Panc1 (cell line): ENCODE results near the gene MISP3.

Source experiments
- CTCF ChIP-seq: fragments of 450-650 bp; IDR thresholded peaks from 2 replicates; pipeline ENCODE4 v1.5.1; 2017; ENCODE audit warnings: mild to moderate bottlenecking
- POLR2AphosphoS5 ChIP-seq: IDR thresholded peaks from 2 replicates; pipeline ENCODE4 v1.6.1; 2012; ENCODE audit warnings: mild to moderate bottlenecking, low read depth, low read length, moderate library complexity
- TCF7L2 ChIP-seq: IDR thresholded peaks from 2 replicates; pipeline ENCODE4 v1.6.1; 2011; ENCODE audit warnings: mild to moderate bottlenecking, low read depth, low read length, inconsistent platforms
- TF ChIP-seq, protein P1 (sequence below), 2 experiments: IDR thresholded peaks; 2 replicates each; pipeline ENCODE4 v1.6.1; 2011 to 2012; ENCODE audit warnings: low read depth in 2 of 2, control low read depth in 1 of 2, low read length in 1 of 2, mild to moderate bottlenecking in 1 of 2, moderate library complexity in 1 of 2; ENCODE audit not compliant: insufficient read depth in 1 of 2

GRCh38 chr19:14059093-14059480 is 13.5 kb upstream of the MISP3 start:
- no peak; the same call in 1 of the 2 replicates for TF ChIP-seq CTCF
- TF ChIP-seq, protein P1, sequence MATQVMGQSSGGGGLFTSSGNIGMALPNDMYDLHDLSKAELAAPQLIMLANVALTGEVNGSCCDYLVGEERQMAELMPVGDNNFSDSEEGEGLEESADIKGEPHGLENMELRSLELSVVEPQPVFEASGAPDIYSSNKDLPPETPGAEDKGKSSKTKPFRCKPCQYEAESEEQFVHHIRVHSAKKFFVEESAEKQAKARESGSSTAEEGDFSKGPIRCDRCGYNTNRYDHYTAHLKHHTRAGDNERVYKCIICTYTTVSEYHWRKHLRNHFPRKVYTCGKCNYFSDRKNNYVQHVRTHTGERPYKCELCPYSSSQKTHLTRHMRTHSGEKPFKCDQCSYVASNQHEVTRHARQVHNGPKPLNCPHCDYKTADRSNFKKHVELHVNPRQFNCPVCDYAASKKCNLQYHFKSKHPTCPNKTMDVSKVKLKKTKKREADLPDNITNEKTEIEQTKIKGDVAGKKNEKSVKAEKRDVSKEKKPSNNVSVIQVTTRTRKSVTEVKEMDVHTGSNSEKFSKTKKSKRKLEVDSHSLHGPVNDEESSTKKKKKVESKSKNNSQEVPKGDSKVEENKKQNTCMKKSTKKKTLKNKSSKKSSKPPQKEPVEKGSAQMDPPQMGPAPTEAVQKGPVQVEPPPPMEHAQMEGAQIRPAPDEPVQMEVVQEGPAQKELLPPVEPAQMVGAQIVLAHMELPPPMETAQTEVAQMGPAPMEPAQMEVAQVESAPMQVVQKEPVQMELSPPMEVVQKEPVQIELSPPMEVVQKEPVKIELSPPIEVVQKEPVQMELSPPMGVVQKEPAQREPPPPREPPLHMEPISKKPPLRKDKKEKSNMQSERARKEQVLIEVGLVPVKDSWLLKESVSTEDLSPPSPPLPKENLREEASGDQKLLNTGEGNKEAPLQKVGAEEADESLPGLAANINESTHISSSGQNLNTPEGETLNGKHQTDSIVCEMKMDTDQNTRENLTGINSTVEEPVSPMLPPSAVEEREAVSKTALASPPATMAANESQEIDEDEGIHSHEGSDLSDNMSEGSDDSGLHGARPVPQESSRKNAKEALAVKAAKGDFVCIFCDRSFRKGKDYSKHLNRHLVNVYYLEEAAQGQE (IDR thresholded peaks at IDR 0.05; ENCODE audit: insufficient read depth in 1 of 2, low read depth in 2 of 2, low read length in 1 of 2): no peak
- TF ChIP-seq POLR2AphosphoS5: no peak
- no peak for TF ChIP-seq TCF7L2
